Thyroid gland (tissue), 4 donors: Measurements from ENCODE around the gene ALX1.

ENCODE experiments used
- POLR2A ChIP-seq, 2 donors: fragments of 450-650 bp; IDR thresholded peaks; one replicate each; pipeline ENCODE4 v1.6.1; 2017; ENCODE audit warnings: antibody characterized with exemption in 2 of 2, mild to moderate bottlenecking in 2 of 2, moderate library complexity in 1 of 2
- TF ChIP-seq, protein P1 (sequence below), 6 experiments: fragments of 200-600 bp in 3 of 6; fragments of 450-650 bp in 3 of 6; sonication (generic) in 3 of 6; IDR thresholded peaks; one replicate each; pipeline ENCODE4 v1.5.1; 2016 to 2019; ENCODE audit warnings: antibody characterized with exemption in 6 of 6, mild to moderate bottlenecking in 2 of 6, inconsistent platforms in 1 of 6, moderate library complexity in 1 of 6

DNA sequence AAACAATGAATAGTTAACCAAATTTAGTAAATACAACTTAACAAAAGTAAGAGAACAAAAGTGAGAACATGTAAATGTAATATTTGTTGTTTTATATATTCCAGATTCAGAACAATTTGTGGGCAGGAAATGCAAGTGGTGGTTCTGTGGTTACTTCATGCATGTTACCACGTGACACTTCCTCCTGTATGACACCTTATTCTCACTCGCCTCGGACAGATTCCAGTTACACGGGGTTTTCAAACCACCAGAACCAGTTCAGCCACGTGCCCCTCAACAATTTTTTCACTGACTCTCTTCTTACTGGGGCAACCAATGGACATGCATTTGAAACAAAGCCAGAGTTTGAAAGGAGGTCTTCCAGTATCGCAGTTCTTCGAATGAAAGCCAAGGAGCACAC, 21.0 kb downstream of the ALX1 start:
- TF ChIP-seq, protein P1, sequence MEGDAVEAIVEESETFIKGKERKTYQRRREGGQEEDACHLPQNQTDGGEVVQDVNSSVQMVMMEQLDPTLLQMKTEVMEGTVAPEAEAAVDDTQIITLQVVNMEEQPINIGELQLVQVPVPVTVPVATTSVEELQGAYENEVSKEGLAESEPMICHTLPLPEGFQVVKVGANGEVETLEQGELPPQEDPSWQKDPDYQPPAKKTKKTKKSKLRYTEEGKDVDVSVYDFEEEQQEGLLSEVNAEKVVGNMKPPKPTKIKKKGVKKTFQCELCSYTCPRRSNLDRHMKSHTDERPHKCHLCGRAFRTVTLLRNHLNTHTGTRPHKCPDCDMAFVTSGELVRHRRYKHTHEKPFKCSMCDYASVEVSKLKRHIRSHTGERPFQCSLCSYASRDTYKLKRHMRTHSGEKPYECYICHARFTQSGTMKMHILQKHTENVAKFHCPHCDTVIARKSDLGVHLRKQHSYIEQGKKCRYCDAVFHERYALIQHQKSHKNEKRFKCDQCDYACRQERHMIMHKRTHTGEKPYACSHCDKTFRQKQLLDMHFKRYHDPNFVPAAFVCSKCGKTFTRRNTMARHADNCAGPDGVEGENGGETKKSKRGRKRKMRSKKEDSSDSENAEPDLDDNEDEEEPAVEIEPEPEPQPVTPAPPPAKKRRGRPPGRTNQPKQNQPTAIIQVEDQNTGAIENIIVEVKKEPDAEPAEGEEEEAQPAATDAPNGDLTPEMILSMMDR (IDR thresholded peaks at IDR 0.05) = no peak
- no peak for TF ChIP-seq POLR2A (IDR thresholded peaks at IDR 0.05)
